ENCODE results near the gene RIT1.
A peak's percentile ranks its signal among the peaks of the same experiment; 100 is the strongest.

The RIT1 gene

GRCh38 chr1:155919801-155920200 is 8.7 kb upstream of the RIT1 start:
- no peak for TF ChIP-seq CTCF (IDR thresholded peaks at IDR 0.05; ENCODE audit: insufficient read depth, missing control alignments)
- FAIRE-seq, result no peak
- no peak for DNase-seq (ENCODE audit: insufficient read length, low spot score)

- FAIRE-seq (peak; percentile 84), DNase-seq (ENCODE audit: insufficient read length, low spot score) (no peak)
- TF ChIP-seq CTCF (IDR thresholded peaks at IDR 0.05; ENCODE audit: insufficient read depth, missing control alignments), result no peak
These were observed 7.5 kb upstream of the RIT1 start for GRCh38 chr1:155918660-155919059.

- no peak for TF ChIP-seq CTCF (IDR thresholded peaks at IDR 0.05; ENCODE audit: insufficient read depth, missing control alignments)
- FAIRE-seq, result peak; percentile 38
- DNase-seq (ENCODE audit: insufficient read length, low spot score), result no peak
These were observed 3.0 kb upstream of the RIT1 start for GRCh38 chr1:155913969-155914757.

- DNase-seq (ENCODE audit: insufficient read length, low spot score) (no peak), FAIRE-seq (no peak)
- TF ChIP-seq CTCF (IDR thresholded peaks at IDR 0.05; ENCODE audit: insufficient read depth, missing control alignments), result no peak
These were observed 947 bp upstream of the RIT1 start for GRCh38 chr1:155912056-155912536.

- no peak for FAIRE-seq
- DNase-seq (ENCODE audit: insufficient read length, low spot score), result no peak
- TF ChIP-seq CTCF (IDR thresholded peaks at IDR 0.05; ENCODE audit: insufficient read depth, missing control alignments), result peak; percentile 18
These were observed 478 bp downstream of the RIT1 start for GRCh38 chr1:155910621-155911121.

GRCh38 chr1:155909894-155910293 is 1.3 kb downstream of the RIT1 start:
- DNase-seq (ENCODE audit: insufficient read length, low spot score) (no peak), FAIRE-seq (no peak)
- no peak for TF ChIP-seq CTCF (IDR thresholded peaks at IDR 0.05; ENCODE audit: insufficient read depth, missing control alignments)

- TF ChIP-seq CTCF (IDR thresholded peaks at IDR 0.05; ENCODE audit: insufficient read depth, missing control alignments), result no peak
- DNase-seq (ENCODE audit: insufficient read length, low spot score) (no peak), FAIRE-seq (no peak)
These were observed 6.9 kb downstream of the RIT1 start for GRCh38 chr1:155904261-155904660.
